GM12892 (cell line): ENCODE results near the gene IPO7.

Experiments
- POLR2A ChIP-seq: IDR thresholded peaks from 2 replicates; pipeline ENCODE4 v1.6.1; 2011; ENCODE audit warnings: low read depth, low read length, control low read depth
- POLR2AphosphoS5 ChIP-seq: IDR thresholded peaks from 2 replicates; pipeline ENCODE4 v1.6.1; 2011; ENCODE audit warnings: low read depth, low read length, control low read depth

DNA sequence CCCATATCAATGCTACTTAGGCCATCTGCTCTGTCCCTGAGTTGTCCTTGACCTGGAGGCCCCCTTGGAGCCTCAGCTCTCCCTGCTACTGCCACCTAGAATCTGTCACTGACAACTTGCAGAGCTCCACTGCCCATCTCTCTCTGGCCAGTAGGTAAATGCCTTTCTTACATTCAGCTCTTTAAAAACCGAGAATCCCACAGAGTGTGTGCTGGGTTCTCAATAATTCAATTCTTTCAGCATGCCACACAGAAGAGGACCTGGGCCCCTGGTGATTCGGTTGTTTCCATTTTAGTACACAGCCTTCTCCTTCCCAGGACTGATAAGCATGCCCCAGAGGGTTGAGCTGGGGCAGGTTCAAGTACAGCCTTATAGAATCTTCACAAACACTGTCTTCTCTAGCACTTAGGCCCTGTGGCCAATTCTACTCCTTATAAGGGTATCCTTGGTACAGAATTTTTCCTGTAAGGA, 22.0 kb upstream of the IPO7 start:
- TF ChIP-seq POLR2A (no peak), POLR2AphosphoS5 (no peak)
